ENCODE data around the gene PPA1.

DNA sequence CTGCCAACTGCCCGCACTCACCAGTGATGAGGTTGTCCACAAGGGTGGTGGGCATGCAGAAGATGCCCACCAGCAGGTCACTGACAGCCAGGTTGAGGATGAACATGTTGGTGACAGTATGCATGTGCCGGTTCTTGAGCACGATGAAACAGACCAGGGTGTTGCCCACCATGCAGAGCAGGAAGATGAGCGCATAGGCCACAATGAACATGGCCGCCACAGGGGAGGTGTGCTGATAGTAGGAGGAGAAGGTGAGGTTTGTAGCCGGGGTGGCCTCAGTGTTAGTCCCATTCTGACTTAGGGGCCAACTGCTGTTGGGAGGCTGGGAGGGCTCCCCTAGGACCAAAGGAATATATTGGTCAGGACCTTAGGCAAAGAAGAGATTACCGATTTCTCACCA, 32.8 kb upstream of the PPA1 start:
- TF ChIP-seq, protein P1, sequence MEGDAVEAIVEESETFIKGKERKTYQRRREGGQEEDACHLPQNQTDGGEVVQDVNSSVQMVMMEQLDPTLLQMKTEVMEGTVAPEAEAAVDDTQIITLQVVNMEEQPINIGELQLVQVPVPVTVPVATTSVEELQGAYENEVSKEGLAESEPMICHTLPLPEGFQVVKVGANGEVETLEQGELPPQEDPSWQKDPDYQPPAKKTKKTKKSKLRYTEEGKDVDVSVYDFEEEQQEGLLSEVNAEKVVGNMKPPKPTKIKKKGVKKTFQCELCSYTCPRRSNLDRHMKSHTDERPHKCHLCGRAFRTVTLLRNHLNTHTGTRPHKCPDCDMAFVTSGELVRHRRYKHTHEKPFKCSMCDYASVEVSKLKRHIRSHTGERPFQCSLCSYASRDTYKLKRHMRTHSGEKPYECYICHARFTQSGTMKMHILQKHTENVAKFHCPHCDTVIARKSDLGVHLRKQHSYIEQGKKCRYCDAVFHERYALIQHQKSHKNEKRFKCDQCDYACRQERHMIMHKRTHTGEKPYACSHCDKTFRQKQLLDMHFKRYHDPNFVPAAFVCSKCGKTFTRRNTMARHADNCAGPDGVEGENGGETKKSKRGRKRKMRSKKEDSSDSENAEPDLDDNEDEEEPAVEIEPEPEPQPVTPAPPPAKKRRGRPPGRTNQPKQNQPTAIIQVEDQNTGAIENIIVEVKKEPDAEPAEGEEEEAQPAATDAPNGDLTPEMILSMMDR (IDR thresholded peaks at IDR 0.05) = no peak
- no peak for TF ChIP-seq POLR2A (IDR thresholded peaks at IDR 0.05)
